IPS-18c (cell line): Measurements from ENCODE around the gene ZNF319.

ENCODE experiments used
- H3K4me3 ChIP-seq: 2 replicates; pipeline ENCODE4 v1.7.0; 2013; ENCODE audit warnings: low read depth, mild to moderate bottlenecking, low read length, moderate library complexity; ENCODE audit not compliant: insufficient read depth
- H3K9me3 ChIP-seq: one replicate; pipeline ENCODE4 v1.6.1; 2013; ENCODE audit warnings: mild to moderate bottlenecking, low read length, moderate library complexity; ENCODE audit not compliant: control insufficient read depth, insufficient read depth

The ZNF319 gene

GRCh38 chr16:57955572-57956188 is 44.8 kb downstream of the ZNF319 start:
- H3K4me3 ChIP-seq = no peak overlapping the region
- no peaks in the 10 kb centered on the region for H3K9me3 ChIP-seq

- no peaks in the 10 kb centered on the region for H3K9me3 ChIP-seq
- H3K4me3 ChIP-seq = no peak overlapping the region
These were observed 46.6 kb downstream of the ZNF319 start for GRCh38 chr16:57953857-57954256.

- Histone ChIP-seq H3K9me3 (no peaks in the 10 kb centered on the region), H3K4me3 (no peak overlapping the region)
These were observed 47.6 kb downstream of the ZNF319 start for GRCh38 chr16:57952909-57953308.

GRCh38 chr16:57951204-57951960 is 49.1 kb downstream of the ZNF319 start:
- Histone ChIP-seq H3K4me3 (no peak overlapping the region), H3K9me3 (no peaks in the 10 kb centered on the region)

GRCh38 chr16:57950382-57950781 is 50.1 kb downstream of the ZNF319 start:
- no peak overlapping the region for H3K4me3 ChIP-seq
- H3K9me3 ChIP-seq = no peaks in the 10 kb centered on the region

GRCh38 chr16:57949595-57950238 is 50.8 kb downstream of the ZNF319 start:
- H3K4me3 ChIP-seq = no peak overlapping the region
- H3K9me3 ChIP-seq = no peaks in the 10 kb centered on the region

GRCh38 chr16:57949013-57949412 is 51.5 kb downstream of the ZNF319 start:
- no peak overlapping the region for H3K4me3 ChIP-seq
- H3K9me3 ChIP-seq = no peaks in the 10 kb centered on the region

GRCh38 chr16:57948027-57948426 is 52.4 kb downstream of the ZNF319 start:
- H3K4me3 ChIP-seq = no peak overlapping the region
- no peaks in the 10 kb centered on the region for H3K9me3 ChIP-seq

GRCh38 chr16:57947261-57947660 is 53.2 kb downstream of the ZNF319 start:
- Histone ChIP-seq H3K9me3 (no peaks in the 10 kb centered on the region), H3K4me3 (no peak overlapping the region)

- Histone ChIP-seq H3K9me3 (no peaks in the 10 kb centered on the region), H3K4me3 (no peak overlapping the region)
These were observed 54.2 kb downstream of the ZNF319 start for GRCh38 chr16:57946181-57946801.

- Histone ChIP-seq H3K9me3 (no peaks in the 10 kb centered on the region), H3K4me3 (no peak overlapping the region)
These were observed 54.7 kb downstream of the ZNF319 start for GRCh38 chr16:57945740-57946138.

GRCh38 chr16:57944970-57945739 is 55.3 kb downstream of the ZNF319 start:
- H3K9me3 ChIP-seq = no peaks in the 10 kb centered on the region
- no peak overlapping the region for H3K4me3 ChIP-seq
